Smooth muscle cell (in vitro differentiated cells): ENCODE results near the gene VGF. TPM values are rescaled to one million over a fixed set of nuclear protein-coding genes. Genes with fewer than 3 reads are reported as not detected.
"Not testable (repeated sequence)": the region's sequence is repeated elsewhere in the genome, so short reads cannot be mapped to it uniquely, and the experiment has no call there.

Source experiments
- DNase-seq: peaks from one replicate; lab custom pipeline; 2025; ENCODE audit not compliant: unreplicated experiment; lab: John Stamatoyannopoulos, UW
- H2AFZ ChIP-seq: fragments of 200-600 bp; sonication (generic); 2 replicates; pipeline ENCODE4 v1.6.0; 2016; ENCODE audit warnings: antibody characterized with exemption, low read depth, mild to moderate bottlenecking
- H3F3A ChIP-seq: fragments of 200-600 bp; sonication (generic); 2 replicates; pipeline ENCODE4 v1.6.0; 2017; ENCODE audit warnings: antibody characterized with exemption, low read depth
- H3K27ac ChIP-seq: fragments of 200-600 bp; sonication (generic); 2 replicates; pipeline ENCODE4 v1.5.1; 2016; ENCODE audit warnings: low read depth, mild to moderate bottlenecking
- H3K27me3 ChIP-seq: fragments of 200-600 bp; sonication (generic); 2 replicates; pipeline ENCODE4 v1.6.1; 2016; ENCODE audit warnings: low read depth, mild to moderate bottlenecking
- H3K36me3 ChIP-seq: fragments of 200-600 bp; sonication (generic); 2 replicates; pipeline ENCODE4 v1.5.1; 2016; ENCODE audit warnings: low read depth
- H3K4me1 ChIP-seq: fragments of 200-600 bp; sonication (generic); 2 replicates; pipeline ENCODE4 v1.5.1; 2016; ENCODE audit warnings: low read depth
- H3K4me2 ChIP-seq: fragments of 200-600 bp; sonication (generic); 2 replicates; pipeline ENCODE4 v1.6.0; 2016; ENCODE audit warnings: mild to moderate bottlenecking
- H3K4me3 ChIP-seq: fragments of 200-600 bp; sonication (generic); 2 replicates; pipeline ENCODE4 v1.5.1; 2016; ENCODE audit warnings: mild to moderate bottlenecking
- H3K79me2 ChIP-seq: fragments of 200-600 bp; sonication (generic); 2 replicates; pipeline ENCODE4 v1.6.0; 2016; ENCODE audit warnings: low read depth, mild to moderate bottlenecking
- H3K9ac ChIP-seq: fragments of 200-600 bp; sonication (generic); 2 replicates; pipeline ENCODE4 v1.6.0; 2016; ENCODE audit warnings: low read depth
- H3K9me3 ChIP-seq: fragments of 200-600 bp; sonication (generic); replicated peaks from 2 replicates; pipeline ENCODE4 v1.5.1; 2016; ENCODE audit warnings: low read depth
- H4K20me1 ChIP-seq: fragments of 200-600 bp; sonication (generic); 2 replicates; pipeline ENCODE4 v1.6.0; 2016; ENCODE audit warnings: low read depth
- WGBS: methylation state at CpG from one replicate; pipeline ENCODE4 v1.1.7; 2016; ENCODE audit warnings: low lambda C conversion rate; 5-methylcytosine and 5-hydroxymethylcytosine counted together
- polyA plus RNA-seq: library from polyadenylated mRNA; unstranded; fragments of >200 nt; fragmentation: Nextera tagmentation; extraction: Ambion mirVana; gene quantifications from 2 replicates; pipeline ENCODE4 v1.2.1, GENCODE V29; 2016
- total RNA-seq: library from RNA; depleted of rRNA; stranded (reverse); fragments of >200 nt; gene quantifications from 2 replicates; pipeline ENCODE4 v1.2.3, GENCODE V29; 2014
- TF ChIP-seq, protein P1 (sequence below): fragments of 200-600 bp; sonication (generic); IDR thresholded peaks from 2 replicates; pipeline ENCODE4 v1.5.1; 2017; ENCODE audit warnings: borderline replicate concordance, mild to moderate bottlenecking, antibody characterized with exemption; ENCODE audit not compliant: insufficient read depth, poor library complexity, severe bottlenecking

The VGF gene
- total and polyA plus RNA-seq, 2 experiments from 2014 or later = 0.25 to 0.85 TPM

DNA sequence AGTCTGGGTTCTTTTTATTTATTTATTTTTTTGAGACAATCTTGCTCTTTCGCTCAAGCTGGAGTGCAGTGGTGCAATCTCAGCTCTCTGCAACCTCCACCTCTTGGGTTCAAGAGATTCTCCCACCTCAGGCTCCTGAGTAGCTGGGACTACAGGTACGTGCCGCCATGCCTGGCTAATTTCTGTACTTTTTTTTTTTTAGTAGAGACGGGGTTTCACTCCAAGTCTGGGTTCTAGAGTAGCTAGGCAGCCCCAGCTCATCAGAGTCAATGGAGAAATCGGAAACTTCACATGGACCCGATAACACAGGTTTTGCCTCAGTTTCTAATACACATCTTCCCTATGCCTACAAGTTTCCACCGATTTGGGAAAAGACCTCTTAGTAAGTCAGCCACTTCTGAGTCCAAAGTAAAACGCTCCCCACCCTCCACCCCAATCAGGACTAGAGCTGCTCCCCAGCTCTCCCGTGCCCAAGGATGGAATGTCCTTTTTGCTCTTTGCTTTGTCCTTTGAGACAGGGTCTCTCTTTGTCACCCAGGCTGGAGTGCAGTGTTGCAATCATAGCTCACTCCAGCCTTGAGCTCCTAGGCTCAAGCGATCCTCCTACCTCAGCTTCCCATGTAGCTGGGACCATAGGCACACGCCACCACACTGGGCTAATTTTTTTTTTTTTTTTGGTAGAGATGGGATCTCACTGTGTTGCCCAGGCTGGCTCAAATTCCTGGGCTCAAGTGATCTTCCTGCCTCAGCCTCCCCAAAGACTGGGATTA, 42.3 kb downstream of the VGF start:
- H3K79me2 ChIP-seq = peaks cover 10% of the 10 kb centered on the region
- TF ChIP-seq, protein P1, sequence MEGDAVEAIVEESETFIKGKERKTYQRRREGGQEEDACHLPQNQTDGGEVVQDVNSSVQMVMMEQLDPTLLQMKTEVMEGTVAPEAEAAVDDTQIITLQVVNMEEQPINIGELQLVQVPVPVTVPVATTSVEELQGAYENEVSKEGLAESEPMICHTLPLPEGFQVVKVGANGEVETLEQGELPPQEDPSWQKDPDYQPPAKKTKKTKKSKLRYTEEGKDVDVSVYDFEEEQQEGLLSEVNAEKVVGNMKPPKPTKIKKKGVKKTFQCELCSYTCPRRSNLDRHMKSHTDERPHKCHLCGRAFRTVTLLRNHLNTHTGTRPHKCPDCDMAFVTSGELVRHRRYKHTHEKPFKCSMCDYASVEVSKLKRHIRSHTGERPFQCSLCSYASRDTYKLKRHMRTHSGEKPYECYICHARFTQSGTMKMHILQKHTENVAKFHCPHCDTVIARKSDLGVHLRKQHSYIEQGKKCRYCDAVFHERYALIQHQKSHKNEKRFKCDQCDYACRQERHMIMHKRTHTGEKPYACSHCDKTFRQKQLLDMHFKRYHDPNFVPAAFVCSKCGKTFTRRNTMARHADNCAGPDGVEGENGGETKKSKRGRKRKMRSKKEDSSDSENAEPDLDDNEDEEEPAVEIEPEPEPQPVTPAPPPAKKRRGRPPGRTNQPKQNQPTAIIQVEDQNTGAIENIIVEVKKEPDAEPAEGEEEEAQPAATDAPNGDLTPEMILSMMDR = no peak

DNA sequence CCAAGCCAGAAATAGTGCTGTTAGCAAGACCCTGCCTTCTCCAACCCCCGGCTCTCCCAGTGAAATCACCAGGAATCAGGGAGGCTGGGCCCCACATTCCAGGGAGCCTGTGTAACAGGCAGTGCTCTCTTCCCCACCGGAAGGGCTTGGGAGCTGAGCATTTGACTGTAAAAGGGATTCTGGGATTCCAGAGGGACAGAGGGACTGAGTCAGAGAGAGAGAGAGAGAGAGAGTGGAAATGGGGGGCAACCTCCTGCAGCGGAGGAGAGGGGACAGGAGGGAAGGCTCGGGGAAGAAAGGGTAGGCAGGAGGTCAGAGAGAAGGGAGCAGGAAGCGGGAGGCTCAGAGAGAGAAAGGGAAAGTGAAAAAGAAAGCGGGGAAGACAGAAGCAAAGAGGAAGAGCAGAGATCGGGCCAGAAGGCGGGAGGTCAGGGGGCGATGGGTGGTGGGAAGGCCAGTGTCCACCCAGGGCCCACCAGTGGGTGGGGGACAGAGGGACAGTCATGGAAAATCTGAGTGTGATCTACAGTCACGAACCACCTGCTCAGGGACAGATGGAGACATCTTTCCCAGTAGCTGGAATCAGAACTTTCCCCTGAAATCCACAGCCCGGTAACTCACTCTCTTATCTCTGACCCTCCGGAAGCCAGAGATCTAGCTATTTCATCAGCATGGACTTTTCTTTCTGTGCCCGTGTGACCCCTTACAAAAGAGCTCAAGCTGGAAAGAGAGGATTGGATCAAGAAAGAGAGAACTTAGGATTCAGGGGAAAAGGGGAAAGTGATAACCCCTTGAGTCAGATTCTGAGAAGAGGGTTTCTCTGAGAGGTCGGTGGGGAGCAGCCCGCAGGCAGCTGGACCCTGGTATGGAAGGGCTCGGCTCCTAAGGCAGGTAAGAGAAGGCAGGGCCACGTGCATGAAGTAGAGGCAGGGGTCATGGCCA, 43.1 kb downstream of the VGF start:
- TF ChIP-seq, protein P1 = no peak
- peak; percentile 62 for DNase-seq
- Histone ChIP-seq H3K27ac (peak overlapping the region; percentile 100), H3K9ac (peak overlapping the region; percentile 71), H3K4me2 (peak overlapping the region; percentile 74), H3K27me3 (no peaks in the 10 kb centered on the region), H2AFZ (no peak overlapping the region), H3K4me1 (peaks cover 13% of the 10 kb centered on the region), H3K9me3 (no peaks in the 10 kb centered on the region), H3K36me3 (no peaks in the 10 kb centered on the region), H3K4me3 (peak overlapping the region; percentile 11), H3K79me2 (peaks cover 2% of the 10 kb centered on the region), H4K20me1 (peaks cover 2% of the 10 kb centered on the region), H3F3A (peaks cover 55% of the 10 kb centered on the region)
- 25% methylated on average over 15 of the region's 17 CpGs for WGBS

More for the DNA sequence above, 42.3 kb downstream of the VGF start:
- Histone ChIP-seq H3K9ac (peak overlapping the region; percentile 71), H3K27ac (peak overlapping the region; percentile 100), H2AFZ (no peak overlapping the region), H3K9me3 (no peaks in the 10 kb centered on the region), H3K27me3 (no peaks in the 10 kb centered on the region), H3F3A (peaks cover 60% of the 10 kb centered on the region), H3K4me1 (peaks cover 20% of the 10 kb centered on the region), H3K4me2 (peak overlapping the region; percentile 74), H3K36me3 (no peaks in the 10 kb centered on the region), H3K4me3 (no peak overlapping the region), H4K20me1 (peaks cover 11% of the 10 kb centered on the region)
- DNase-seq = no peak
- WGBS = 95% methylated on average over 11 of the region's 11 CpGs

DNA sequence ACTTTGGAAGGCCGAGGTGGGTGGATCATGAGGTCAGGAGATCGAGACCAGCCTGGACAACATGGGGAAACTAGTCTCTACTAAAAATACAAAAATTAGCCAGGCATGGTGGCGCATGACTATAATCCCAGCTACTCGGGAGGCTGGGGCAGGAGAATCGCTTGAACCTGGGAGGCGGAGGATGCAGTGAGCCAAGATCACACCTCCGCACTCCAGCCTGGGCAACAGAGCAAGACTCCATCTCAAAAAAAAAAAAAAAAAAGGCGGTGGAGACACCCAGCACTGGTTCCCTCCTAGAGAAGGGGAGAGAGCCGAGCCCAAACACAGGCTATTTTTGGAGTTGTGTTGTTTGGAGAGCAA, 43.8 kb downstream of the VGF start:
- WGBS = 43% methylated on average over 9 of the region's 9 CpGs
- not testable (repeated sequence) for H2AFZ ChIP-seq, H3K9me3 ChIP-seq, H3K36me3 ChIP-seq, H4K20me1 ChIP-seq, DNase-seq, H3K4me3 ChIP-seq, H3K79me2 ChIP-seq, H3K27me3 ChIP-seq, H3K4me2 ChIP-seq, H3K9ac ChIP-seq
- peaks cover 16% of the 10 kb centered on the region for H3K4me1 ChIP-seq
- H3K27ac ChIP-seq = peak overlapping the region; percentile 100
- peaks cover 56% of the 10 kb centered on the region for H3F3A ChIP-seq

DNA sequence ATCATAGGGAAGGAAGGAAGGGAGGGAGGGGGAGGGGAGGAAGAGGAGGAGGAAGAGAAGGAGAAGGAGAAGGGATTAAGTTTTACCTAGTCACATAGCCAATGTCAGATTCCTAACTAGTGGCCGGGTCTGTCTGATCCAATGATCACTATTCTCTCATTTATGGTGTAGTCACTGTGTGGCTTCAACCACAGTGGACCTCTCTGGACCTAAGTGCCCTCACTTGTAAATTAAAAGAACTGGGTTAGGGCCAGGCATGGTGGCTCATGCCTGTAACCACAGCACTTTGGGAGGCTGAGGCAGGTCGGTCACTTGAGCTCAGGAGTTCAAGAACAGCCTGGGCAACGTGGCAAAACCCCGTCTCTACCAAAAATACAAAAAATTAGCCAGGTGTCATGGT, 45.1 kb downstream of the VGF start:
- H3K4me2 ChIP-seq = no peak overlapping the region
- peaks cover 49% of the 10 kb centered on the region for H3F3A ChIP-seq
- no peaks in the 10 kb centered on the region for H3K27me3 ChIP-seq
- 88% methylated on average over 4 of the region's 4 CpGs for WGBS
- no peak overlapping the region for H3K4me3 ChIP-seq
- TF ChIP-seq, protein P1 = no peak
- H3K27ac ChIP-seq = peak overlapping the region; percentile 100
- no peaks in the 10 kb centered on the region for H3K79me2 ChIP-seq
- no peak overlapping the region for H2AFZ ChIP-seq
- no peak for DNase-seq
- no peaks in the 10 kb centered on the region for H4K20me1 ChIP-seq
- peaks cover 16% of the 10 kb centered on the region for H3K4me1 ChIP-seq
- H3K36me3 ChIP-seq = no peaks in the 10 kb centered on the region
- peak overlapping the region; percentile 61 for H3K9ac ChIP-seq
- no peaks in the 10 kb centered on the region for H3K9me3 ChIP-seq
